GM19467 (cell line): Measurements from ENCODE around the gene XAGE1A.
"Not testable (repeated sequence)": the region's sequence is repeated elsewhere in the genome, so short reads cannot be mapped to it uniquely, and the experiment has no call there.

Experiments used
- ATAC-seq: cut with Tn5 transposase; IDR thresholded peaks from one replicate; pipeline ENCODE4 v1.9.1; 2021; ENCODE audit warnings: mild to moderate bottlenecking, moderate library complexity; ENCODE audit not compliant: unreplicated experiment

XAGE1A gene, protein sequence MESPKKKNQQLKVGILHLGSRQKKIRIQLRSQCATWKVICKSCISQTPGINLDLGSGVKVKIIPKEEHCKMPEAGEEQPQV

GRCh38 chrX:52495545-52496418 lies at the start of gene XAGE1A:
Gene XAGE1A, plus strand, starts transcription at chrX:52495808. Its CDS starts 1,554 bp downstream, at chrX:52497362.
- not testable (repeated sequence) for ATAC-seq

DNA sequence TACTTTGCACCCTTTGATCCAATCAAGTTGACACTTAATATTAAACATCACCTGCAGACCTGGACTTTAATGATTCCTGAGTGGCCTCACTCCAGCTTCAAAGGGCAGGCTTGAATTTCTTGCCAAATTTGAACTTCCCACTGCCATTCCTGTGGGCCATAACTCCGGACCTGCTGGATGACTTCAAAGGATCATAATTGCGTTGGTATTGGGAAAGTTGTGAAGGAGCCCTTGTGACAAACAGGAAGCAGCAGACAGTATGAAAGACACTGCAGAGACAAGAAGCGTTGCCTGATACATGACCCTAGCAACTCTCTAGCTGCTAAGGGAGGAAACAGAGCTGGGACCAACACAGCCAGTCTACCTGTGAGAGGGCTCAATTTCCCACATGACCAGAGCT lies 43.6 kb upstream of the XAGE1A start:
- not testable (repeated sequence) for ATAC-seq

- not testable (repeated sequence) for ATAC-seq
These were observed 24.3 kb upstream of the XAGE1A start for GRCh38 chrX:52471301-52471700.

- ATAC-seq = not testable (repeated sequence)
These were observed 788 bp downstream of the XAGE1A start for GRCh38 chrX:52496419-52496772.

DNA sequence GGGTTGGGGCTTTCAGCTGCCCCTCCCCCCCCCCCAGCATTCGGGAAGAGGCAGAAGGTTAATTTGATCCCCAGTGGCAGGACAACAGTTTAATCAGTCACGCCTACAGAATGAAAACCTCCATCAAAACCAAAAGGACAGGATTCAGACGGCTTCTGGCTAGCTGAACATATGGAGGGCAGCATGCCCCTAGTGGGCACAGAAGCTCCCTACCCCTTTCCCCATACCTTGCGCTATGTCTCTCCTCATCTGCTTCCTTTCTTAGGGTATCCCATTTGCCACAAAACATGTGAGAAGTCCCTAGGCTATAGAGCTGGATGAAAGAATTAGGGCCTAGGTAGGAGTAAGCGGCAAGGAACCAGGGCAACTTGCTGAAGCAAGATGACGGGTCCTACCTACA lies 5.8 kb downstream of the XAGE1A start:
- not testable (repeated sequence) for ATAC-seq

DNA sequence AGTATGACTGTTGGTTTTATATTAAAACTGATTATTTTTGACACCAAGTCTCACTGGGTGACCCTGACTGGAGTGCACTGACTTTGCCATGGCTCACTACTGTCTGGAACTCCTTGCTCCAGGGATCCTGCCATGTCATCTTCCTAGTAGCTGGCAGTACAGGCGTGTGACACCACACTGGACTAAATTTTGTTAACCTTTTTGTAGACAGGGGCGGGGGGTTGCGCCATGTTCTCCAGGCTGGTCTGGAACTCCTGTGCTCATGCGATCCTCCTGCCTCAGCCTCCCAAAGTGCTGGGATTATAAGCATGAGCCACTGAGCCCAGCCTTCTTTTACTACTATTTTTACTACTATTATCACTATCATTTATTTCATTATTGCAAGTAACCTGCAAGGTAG lies 8.9 kb downstream of the XAGE1A start:
- ATAC-seq = no peak

- ATAC-seq = no peak
These were observed 11.7 kb downstream of the XAGE1A start for GRCh38 chrX:52507331-52507730.

DNA sequence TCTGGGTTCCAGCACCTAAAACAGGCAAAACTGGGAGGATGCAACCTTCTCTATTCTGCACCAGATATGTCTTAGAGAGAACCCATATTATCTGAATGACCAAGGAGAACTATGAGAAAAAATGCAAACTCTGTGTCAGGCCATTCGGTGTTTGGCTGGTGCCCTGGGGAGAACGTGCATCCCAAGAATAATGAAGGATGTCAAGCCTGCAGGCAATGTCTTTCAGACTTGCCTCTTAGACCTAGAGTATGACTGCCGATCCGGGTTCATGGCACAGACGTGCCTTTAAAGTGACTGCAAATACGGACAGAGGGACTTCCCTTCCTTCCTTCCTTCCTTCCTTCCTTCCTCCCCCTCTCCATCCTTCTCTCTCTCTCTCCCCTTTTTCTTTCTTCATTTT lies 14.3 kb downstream of the XAGE1A start:
- ATAC-seq = no peak

GRCh38 chrX:52511126-52511525 lies 15.5 kb downstream of the XAGE1A start:
- not testable (repeated sequence) for ATAC-seq

GRCh38 chrX:52516110-52516986 lies 20.7 kb downstream of the XAGE1A start:
- ATAC-seq = not testable (repeated sequence)

GRCh38 chrX:52516987-52517325 lies 21.3 kb downstream of the XAGE1A start, which contains the start of gene XAGE1B:
Gene XAGE1B, minus strand, starts transcription at chrX:52517063. Its CDS starts 1,536 bp downstream, at chrX:52515527.
- not testable (repeated sequence) for ATAC-seq

DNA sequence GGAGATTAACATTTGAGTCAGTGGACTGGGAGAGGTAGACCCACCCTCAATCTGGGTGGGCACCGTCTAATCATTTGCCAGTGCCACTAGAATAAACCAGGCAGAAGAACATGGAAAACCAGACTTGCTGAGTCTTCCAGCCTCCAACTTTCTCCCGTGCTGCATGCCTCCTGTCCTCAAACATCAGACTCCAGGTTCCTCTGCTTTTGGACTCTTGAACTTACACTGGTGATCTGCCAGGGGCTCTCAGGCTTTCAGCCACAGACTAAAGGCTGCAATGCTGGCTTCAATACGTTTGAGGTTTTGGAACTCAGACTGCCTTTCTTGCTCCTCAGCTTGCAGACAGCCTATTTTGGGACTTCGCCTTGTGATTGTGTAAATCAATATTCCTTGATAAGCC lies 45.4 kb downstream of the XAGE1A start:
- ATAC-seq = not testable (repeated sequence)

DNA sequence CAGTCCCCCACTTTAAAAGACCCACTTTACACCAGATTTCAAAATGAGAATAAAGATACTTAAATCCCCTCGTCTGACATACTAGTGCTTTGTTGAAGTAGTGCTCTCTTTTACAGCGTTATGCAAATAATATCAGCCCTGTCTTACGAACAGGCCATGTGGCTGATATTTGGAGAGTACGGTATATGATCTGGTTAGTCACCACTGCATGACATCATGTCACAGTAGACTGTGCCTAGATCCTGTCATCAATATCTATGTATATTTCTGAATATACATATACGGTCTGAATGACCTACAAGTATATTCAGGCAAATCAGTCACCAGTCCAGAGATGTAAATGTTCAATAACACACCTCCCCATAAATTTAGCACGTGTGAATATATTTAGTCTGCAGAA lies 46.7 kb downstream of the XAGE1A start:
- ATAC-seq = no peak

DNA sequence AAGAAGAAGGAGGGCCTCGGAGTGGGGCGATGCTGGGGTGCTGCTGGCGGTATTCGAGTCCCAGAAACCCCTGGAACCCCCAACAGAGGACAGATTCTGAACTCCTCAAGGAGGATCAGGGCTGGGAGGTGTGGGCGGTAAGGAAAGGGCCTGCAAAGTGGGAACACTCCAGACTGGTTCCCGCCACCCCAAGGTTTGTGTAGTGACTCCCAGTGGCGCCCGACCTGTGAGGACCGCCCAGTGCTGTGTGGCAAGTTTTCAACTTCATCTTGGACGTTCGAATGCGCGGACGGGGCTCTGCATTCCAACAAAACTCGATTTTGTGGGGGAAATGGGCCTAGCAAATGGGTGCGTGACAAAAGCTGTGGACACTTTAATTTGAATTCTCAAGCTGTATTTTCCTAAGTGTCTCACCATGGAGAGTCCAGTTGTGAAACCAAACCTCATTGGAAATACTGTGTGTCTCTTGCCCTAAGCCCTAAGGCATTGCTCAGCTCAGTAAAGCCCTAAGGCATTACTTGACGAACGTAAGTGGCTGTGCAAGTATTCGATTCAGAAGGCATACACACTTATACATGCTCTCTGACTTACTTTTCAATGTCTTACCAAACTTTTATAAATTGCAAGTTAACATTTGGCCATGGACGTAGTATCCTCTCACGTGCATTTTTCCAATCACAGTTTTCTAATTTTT lies 48.7 kb downstream of the XAGE1A start:
- ATAC-seq = no peak

DNA sequence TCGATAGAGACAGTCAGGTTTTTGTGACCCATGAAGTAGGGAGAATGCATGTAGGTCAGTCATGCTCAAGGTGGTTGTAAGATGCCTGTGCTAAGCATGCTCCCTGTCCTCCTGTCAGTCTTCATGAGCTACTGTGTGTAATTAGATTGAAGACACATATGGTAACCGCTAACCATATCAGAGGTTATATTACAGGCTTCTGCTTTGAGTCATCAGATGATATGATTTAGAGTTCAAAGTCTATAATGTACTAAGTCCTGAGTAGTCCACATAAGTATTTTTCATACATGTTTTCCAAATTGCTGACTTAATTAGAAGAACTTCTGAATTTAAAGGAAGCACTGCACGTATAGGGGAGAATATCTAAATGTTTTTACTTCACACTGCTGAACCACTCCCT lies 53.2 kb downstream of the XAGE1A start:
- ATAC-seq = not testable (repeated sequence)
